HG02759 (cell line): ENCODE data around the gene GSKIP.

Experiments
- ATAC-seq: cut with Tn5 transposase; IDR thresholded peaks from one replicate; pipeline ENCODE4 v1.9.1; 2021; ENCODE audit warnings: mild to moderate bottlenecking, moderate library complexity; ENCODE audit not compliant: unreplicated experiment

GSKIP gene

DNA sequence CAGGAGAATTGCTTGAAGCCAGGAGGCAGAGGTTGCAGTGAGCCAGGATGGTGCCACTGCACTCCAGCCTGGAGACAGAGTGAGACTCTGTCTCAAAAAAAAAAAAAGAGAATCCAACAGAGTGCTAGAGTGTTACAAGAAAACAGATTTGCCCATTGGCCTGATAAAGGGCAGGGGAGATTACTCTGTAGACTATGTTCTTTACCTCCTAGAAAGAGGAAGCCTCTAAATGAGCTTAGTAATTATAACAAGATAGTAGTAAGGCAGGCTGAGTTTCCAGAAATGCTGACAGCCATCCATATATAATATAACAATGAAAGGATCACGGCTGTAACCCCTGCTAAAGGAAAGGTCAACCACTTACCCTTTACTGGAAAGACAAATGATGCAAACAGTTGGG lies 53.0 kb downstream of the GSKIP start:
- ATAC-seq: no peak

DNA sequence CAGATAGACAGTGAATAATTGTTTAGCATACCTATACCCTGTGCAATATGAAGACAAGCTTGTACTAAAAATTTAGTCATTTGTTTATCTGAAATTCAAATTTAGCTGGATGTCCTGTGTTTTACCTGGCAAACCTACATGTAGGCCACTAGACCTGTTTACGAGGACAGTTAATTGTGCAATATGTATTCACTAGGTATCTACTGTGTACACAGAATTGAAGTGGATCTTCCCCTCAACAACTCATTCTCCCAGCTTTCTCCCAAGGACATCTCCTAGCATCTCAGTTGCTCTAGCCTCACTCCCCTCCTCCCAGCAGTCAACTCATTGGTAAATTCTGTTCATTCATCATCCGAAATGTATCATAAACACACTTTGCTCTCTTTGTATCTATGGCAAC lies 53.9 kb downstream of the GSKIP start:
- ATAC-seq: no peak

DNA sequence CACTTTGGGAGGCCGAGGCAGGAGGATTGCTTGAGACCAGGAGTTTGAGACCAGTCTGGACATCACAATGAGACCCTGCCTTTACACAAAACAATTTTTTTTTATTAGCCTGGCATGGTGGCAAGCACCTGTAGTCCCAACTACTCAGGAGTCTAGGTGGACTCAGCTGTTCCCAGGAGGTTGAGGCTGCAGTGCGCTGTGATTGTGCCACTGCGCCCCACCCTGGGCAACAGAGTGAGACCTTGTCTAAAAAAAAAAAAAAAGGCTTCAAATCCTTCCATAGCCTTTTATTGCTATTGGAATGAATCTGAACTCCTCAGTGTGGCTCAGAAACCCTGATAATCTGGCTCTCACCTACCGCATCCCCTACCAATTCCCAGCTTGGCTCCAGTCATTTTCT lies 54.7 kb downstream of the GSKIP start:
- no peak for ATAC-seq

DNA sequence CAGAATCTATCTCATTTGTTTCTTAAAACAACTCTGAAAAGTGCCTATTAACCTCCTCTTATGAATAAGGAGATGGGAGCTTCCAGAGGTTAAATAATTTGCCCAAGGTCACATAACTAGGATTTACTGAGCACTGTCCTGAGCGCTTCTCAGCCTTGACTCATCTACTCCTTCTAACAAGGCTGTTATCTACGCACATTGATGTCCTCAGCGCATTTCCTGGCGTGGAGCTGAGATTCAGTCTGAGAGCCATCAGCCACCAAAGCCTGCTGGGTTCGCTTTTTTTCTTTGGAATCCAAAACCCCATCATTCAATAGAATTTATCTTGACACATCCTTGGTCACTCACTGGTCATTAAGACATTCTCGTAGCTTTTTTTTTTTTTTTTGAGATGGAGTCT lies 57.9 kb downstream of the GSKIP start:
- no peak for ATAC-seq

GRCh38 chr14:96422992-96423391 lies 59.7 kb downstream of the GSKIP start:
- ATAC-seq: no peak

DNA sequence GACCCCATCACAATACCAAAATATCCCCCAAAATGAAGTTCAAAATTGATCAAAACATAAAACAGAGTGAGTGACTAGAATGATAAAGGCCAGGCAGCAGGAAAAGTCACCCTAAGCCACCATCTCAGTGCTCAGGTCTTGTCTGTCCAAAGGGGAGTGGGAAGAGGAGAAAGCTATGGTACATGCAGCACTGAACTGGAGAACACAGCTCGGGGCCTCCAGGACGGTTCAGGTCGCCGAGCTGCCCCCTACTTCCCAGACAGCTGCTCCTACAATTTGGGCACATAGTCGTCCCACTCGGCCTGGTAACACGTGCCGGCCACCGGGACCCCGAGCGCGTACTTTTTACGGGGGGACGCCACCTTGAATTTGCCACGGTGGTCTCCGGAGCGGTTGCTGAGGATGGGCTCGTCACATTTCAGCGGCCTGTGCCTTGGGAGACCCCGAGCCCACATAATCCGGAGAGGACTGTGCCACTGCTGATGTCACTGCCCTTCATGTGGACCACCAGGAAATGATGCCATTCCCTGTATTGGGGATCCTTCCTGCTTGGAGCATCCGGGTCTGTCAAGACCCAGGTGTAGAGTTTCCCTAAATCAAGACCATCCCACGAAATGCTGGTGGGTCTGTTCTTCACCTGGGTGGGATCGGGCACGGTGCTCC lies 60.3 kb downstream of the GSKIP start:
- ATAC-seq: no peak

DNA sequence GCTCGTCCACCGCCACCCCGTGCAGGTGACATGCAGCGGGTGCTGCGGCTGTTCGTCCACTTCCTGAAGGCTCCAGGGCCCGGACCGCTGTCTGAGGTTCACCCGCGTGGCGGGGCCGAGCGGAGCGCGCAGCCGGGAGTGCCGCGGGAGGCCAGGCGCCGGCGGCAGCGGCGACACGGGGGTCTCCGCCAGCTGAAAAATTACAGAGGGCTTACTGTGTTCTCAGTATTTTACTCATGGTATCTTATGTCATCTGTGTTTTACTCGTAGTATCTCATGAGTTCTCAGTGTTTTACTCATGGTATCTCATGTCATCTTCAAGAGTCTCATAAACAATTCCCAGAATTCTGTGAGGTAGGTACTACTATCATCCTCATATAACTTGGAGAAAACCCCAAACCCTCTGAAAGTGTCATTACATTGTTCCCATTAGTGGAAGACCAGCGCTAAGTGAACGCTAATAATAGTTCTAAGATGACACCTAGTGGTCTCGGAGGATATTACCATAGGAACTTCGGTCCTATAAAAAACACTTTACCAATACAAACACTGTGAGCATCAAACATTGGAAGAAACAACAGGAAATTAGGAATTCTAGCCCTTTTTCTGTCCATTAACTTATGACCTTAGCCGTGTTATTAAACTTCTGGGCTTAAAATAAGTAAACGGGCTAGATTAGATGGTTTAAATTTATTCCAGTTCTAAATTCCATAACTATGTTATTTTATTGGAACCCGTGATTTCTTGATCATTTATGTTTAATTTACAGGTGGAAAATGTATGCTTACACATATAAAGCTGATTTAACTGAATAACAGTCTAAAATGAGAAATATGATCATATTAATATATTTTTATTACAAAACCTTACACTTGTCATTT lies 61.0 kb downstream of the GSKIP start:
- ATAC-seq: peak; percentile 75

GRCh38 chr14:96434040-96434439 lies 70.7 kb downstream of the GSKIP start:
- ATAC-seq: no peak
